ENCODE results near the gene CALM3.
A peak's percentile ranks its signal among the peaks of the same experiment; 100 is the strongest.

The CALM3 gene

DNA sequence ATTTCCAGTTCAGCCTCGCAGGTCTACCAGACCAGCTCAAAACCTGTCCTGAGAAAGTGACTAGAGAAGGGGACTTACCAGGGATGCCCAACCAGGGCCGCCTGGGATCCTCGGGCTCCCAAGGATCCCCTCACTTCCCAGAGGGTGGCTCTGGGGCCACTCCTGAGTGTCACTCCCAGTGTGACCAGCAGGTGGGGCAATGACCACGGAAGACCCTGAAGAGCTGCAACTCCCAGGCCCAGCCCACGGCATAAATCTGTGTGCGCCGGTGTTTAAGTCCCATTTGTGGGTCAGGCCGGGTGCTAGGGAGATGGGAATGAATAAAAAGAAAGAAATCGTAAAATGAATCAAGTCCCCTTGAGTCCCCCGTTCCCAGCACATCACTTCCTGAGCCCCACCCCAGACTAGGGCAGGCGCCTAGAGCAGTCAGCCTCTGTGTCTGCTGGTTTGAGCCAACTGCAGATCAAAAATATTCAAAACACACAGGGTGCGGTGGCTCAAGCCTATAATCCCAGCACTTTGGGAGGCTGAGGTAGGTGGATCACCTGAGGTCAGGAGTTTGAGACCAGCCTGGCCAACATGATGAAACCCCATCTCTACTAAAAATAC is 13.1 kb downstream of the CALM3 start:
- H3K36me3 Mint-ChIP-seq, result peaks cover 23% of the 10 kb centered on the region
- H3K27ac Mint-ChIP-seq, result peak overlapping the region; percentile 80
- no peaks in the 10 kb centered on the region for H3K27me3 Mint-ChIP-seq
- DNase-seq, result peak; percentile 87
- no peaks in the 10 kb centered on the region for H3K9me3 Mint-ChIP-seq
- H3K4me1 Mint-ChIP-seq, result peaks cover 79% of the 10 kb centered on the region
- H3K4me3 Mint-ChIP-seq, result no peak overlapping the region
- CTCF ChIA-PET, result interaction anchor here (0.6 to 8.9 kb wide), 16 partner anchors 9 to 140 kb away, joined by 3 to 147 read pairs (median 4); partner anchors contain the start of genes CALM3, DACT3 and PTGIR

DNA sequence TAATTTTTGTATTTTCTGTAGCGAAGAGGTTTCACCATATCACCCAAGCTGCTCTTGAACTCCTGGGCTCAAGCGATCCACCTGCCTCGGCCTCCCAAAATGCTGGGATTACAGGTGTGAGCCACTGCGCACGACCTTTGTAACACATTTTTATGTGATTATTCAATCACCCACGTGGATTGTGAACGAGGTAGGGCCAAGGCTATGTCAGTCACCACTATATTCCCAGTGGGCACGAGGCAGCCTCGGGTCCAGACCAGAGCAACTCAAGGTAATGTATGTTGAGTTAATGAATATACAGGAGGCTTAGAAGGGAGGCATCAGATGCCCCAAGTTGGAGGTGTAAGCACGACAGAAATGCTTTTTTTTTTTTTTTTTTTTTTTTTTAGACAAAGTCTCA is 14.8 kb downstream of the CALM3 start:
- H3K4me1 Mint-ChIP-seq, result peaks cover 79% of the 10 kb centered on the region
- peak overlapping the region; percentile 81 for H3K27ac Mint-ChIP-seq
- peaks cover 8% of the 10 kb centered on the region for H3K36me3 Mint-ChIP-seq
- H3K9me3 Mint-ChIP-seq, result no peaks in the 10 kb centered on the region
- no peaks in the 10 kb centered on the region for H3K27me3 Mint-ChIP-seq
- no peak for DNase-seq
- H3K4me3 Mint-ChIP-seq, result no peak overlapping the region
- CTCF ChIA-PET, result interaction anchor here (1.5 to 8.9 kb wide), 5 partner anchors 9 to 47 kb away, joined by 5 to 147 read pairs (median 8); partner anchors contain the start of genes CALM3, DACT3 and PTGIR

DNA sequence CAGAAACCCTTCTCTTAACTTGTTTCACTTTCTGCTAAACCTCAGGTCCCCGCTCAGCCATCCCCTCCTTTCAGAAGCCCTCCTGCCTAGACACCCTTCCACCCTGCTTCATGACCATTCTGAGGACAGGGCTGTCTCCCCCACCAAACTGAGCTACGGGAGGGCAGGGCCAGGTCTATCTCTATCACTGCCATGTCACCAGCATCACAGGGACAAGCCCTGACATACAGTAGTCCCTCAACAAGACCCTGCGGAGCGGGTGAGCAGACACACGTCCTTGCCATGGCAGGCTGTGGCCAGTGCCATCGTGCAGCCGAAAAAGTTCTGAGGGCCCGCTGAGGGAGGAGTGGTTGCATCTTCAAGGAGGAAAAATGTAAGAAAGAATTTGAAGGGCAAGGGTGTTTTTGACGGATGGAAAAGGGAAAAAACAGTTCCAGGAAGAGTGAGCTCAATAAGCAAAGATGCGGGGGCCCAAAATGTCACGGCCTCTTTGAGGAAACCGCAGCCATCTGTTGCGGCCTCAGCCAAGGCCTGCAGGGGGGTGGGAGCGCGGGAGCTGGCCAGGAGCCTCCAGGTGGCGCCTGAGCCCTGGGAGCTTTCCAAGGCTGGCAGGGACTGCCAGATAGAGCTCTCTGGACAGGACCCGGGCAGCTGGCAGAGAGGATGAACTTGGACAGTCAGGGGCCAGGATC is 15.6 kb downstream of the CALM3 start:
- no peaks in the 10 kb centered on the region for H3K27me3 Mint-ChIP-seq
- CTCF ChIA-PET, result interaction anchor here (1.2 to 8.9 kb wide), 7 partner anchors 10 to 94 kb away, joined by 3 to 147 read pairs (median 5); partner anchors contain the start of genes CALM3 and DACT3
- peaks cover 2% of the 10 kb centered on the region for H3K36me3 Mint-ChIP-seq
- peak overlapping the region; percentile 93 for H3K27ac Mint-ChIP-seq
- H3K9me3 Mint-ChIP-seq, result no peaks in the 10 kb centered on the region
- peak; percentile 65 for DNase-seq
- H3K4me3 Mint-ChIP-seq, result peak overlapping the region; percentile 16
- H3K4me1 Mint-ChIP-seq, result peaks cover 79% of the 10 kb centered on the region

DNA sequence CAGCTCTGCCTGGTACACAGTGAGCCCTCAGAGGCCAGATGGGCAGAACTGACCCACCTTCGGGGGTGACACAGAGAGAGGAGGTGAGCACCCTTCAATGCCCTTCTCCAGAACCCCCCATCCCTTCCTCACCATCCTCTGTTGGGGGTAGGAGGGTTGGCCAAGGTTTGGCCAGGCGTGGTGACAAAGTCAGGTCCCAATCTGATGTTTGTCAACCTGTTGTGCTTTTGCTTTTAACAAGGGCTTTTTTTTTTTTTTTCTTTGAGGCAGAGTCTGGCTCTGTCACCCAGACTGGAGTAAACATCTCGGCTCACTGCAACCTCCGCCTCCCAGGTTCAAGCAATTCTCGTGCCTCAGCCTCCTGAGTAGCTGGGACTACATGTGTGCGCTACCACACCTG is 16.5 kb downstream of the CALM3 start:
- Mint-ChIP-seq H3K9me3 (no peaks in the 10 kb centered on the region), H3K36me3 (no peaks in the 10 kb centered on the region), H3K27ac (peak overlapping the region; percentile 93), H3K4me1 (peaks cover 79% of the 10 kb centered on the region), H3K4me3 (no peak overlapping the region), H3K27me3 (no peaks in the 10 kb centered on the region)
- peak; percentile 42 for DNase-seq
- CTCF ChIA-PET, result interaction anchor here (1.1 to 8.9 kb wide), 9 partner anchors 11 to 95 kb away, joined by 3 to 147 read pairs (median 3); partner anchors contain the start of gene DACT3

DNA sequence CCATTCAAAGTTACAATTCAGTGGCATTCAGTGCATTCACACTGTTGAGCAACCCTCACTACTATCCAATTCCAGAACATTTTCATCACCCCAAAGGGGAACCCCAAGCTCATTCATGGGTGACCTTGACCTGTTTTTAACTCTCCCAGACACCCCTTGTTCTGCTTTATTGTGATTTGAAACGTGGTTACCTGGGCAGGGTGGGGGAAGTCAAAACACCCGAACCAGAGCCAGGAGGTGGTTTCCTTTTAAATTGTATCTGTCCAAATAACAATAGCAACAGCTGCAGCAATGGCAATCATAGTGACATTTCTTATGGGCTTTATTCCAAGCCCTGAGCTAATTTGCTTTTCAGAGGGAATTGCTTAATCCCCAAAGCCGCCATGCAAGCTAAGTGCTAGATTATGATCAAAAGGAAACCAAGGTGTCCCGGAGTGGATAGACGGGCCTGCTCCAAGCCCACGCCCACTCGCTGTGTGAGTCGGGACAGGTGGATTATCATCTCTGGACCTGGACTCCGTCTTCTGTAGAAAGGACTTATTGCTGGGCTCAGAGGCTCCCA is 17.6 kb downstream of the CALM3 start:
- DNase-seq, result peak; percentile 36
- peaks cover 76% of the 10 kb centered on the region for H3K4me1 Mint-ChIP-seq
- CTCF ChIA-PET, result interaction anchor here (0.7 to 1.4 kb wide), 3 partner anchors 10 to 44 kb away, joined by 3 to 5 read pairs (median 5); no protein-coding TSS in a partner anchor
- no peaks in the 10 kb centered on the region for H3K36me3 Mint-ChIP-seq
- H3K9me3 Mint-ChIP-seq, result no peaks in the 10 kb centered on the region
- H3K27me3 Mint-ChIP-seq, result no peaks in the 10 kb centered on the region
- H3K27ac Mint-ChIP-seq, result peak overlapping the region; percentile 90
- H3K4me3 Mint-ChIP-seq, result peak overlapping the region; percentile 26

DNA sequence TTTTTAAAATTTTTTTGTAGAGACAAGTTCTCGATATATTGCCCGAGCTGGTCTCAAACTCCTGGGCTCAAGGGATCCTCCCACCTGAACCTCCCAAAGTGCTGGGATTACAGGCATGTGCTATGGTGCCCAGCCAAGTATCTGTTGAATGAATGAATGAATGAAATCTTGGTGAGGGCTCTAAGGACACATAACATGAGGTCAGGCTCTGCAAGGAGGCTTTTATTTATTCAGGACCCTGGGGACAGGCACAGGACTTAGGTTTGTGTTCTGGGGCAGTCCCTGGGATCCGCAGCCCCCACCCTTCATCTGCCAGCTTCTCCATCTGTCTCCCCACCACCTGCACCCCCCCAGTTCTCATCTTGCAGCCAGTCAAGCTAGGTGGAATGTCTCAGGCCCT is 19.1 kb downstream of the CALM3 start:
- Mint-ChIP-seq H3K4me1 (peaks cover 79% of the 10 kb centered on the region), H3K27ac (peak overlapping the region; percentile 90), H3K27me3 (no peaks in the 10 kb centered on the region), H3K36me3 (peaks cover 2% of the 10 kb centered on the region), H3K9me3 (no peaks in the 10 kb centered on the region), H3K4me3 (peak overlapping the region; percentile 36)
- CTCF ChIA-PET, result interaction anchor here (0.7 to 2.5 kb wide), 5 partner anchors 13 to 108 kb away, joined by 3 to 17 read pairs (median 4); partner anchors contain the start of gene DACT3
- no peak for DNase-seq

DNA sequence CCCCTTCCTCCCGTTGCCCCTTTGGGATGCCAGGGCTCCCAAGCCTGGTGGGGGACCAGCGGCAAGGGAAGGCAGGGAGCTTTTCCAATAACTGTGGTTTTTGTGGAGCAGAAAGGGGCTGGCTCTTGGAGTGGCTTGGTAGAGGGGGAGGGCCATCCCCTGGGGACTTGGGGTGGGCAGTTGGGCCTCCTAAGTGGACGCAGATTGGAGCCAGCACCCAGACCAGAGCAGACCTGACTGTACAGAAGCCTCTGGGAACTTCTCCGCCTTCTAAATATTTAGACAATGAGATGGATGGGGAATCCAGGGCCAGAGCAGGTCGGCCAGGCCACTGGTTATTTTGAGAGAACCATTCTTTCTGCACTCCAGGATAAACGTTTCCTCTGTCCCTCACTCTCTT is 19.6 kb downstream of the CALM3 start:
- H3K27me3 Mint-ChIP-seq, result no peaks in the 10 kb centered on the region
- H3K36me3 Mint-ChIP-seq, result peaks cover 2% of the 10 kb centered on the region
- CTCF ChIA-PET, result interaction anchor here (1.0 to 2.5 kb wide), 5 partner anchors 8 to 108 kb away, joined by 4 to 17 read pairs (median 5); partner anchors contain the start of gene DACT3
- peak overlapping the region; percentile 36 for H3K4me3 Mint-ChIP-seq
- H3K27ac Mint-ChIP-seq, result peak overlapping the region; percentile 49
- peaks cover 81% of the 10 kb centered on the region for H3K4me1 Mint-ChIP-seq
- no peaks in the 10 kb centered on the region for H3K9me3 Mint-ChIP-seq
- DNase-seq, result no peak

DNA sequence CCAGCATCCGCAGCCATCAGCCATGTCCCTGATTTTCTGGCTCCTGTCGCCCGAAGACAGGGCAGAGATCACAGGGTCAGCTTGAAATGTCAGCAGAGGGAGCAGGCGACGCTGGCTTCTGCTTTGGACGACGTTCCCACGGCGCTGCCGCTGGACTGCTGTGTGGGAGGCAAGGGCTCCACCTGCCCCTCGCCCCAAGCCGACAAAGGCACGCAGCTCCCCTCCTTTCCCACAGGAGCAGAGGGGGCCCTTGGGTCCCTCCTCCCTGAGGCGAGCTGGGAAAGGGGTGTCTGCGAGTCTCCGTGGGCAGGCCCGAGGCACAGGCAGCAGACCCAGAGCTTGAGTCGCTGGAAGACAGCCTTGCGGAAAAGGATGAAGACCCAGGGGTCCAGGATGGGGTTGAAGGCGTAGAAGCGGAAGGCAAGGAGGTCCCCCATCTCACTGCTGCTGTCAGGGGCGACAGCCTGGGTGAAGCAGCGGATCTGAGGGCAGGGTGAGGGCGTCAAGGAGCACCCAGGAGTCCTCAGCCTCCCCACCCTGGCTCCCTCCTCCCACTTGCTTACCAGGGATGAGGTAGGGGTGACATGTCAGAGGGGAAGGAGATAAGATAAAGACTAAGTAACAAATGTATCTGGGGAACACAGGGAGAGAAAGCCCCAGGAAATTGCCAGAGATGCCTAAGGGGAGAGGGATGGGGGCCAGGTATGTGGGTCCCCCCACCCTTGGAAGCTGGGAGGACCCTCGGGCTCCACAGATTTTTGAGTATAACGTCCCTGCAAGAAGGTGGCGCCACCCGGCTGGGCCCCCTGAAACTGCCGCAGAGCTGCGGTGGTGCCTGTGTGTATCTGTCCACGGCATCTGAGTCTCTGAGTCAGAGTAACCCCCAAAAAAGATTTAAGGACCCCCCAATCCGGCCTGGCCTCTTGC is 20.3 kb downstream of the CALM3 start:
- H3K27ac Mint-ChIP-seq, result peak overlapping the region; percentile 77
- no peaks in the 10 kb centered on the region for H3K9me3 Mint-ChIP-seq
- peaks cover 78% of the 10 kb centered on the region for H3K4me1 Mint-ChIP-seq
- DNase-seq, result peak; percentile 30
- peaks cover 2% of the 10 kb centered on the region for H3K36me3 Mint-ChIP-seq
- H3K27me3 Mint-ChIP-seq, result no peaks in the 10 kb centered on the region
- CTCF ChIA-PET, result interaction anchor here (0.8 to 2.5 kb wide), 5 partner anchors 9 to 40 kb away, joined by 3 to 17 read pairs (median 7); partner anchors contain the start of gene DACT3
- H3K4me3 Mint-ChIP-seq, result peak overlapping the region; percentile 62

DNA sequence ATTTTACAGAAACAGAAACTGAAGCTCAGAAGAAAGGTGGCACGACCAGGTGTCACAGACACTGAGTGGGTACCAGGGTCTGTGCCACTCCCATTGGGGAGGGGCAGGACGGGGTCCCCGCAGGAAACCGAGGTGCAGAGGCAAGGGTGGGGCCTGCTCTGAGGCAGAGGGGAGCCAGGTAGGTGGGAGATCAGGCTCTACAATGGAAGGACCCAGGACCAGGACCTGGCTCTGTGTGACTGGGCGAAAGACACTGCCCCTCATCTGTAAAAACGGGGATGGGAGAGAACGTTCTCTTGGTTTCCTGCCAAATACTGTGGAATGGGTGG is 21.0 kb downstream of the CALM3 start:
- peak overlapping the region; percentile 62 for H3K4me3 Mint-ChIP-seq
- no peak for DNase-seq
- no peaks in the 10 kb centered on the region for H3K27me3 Mint-ChIP-seq
- peaks cover 2% of the 10 kb centered on the region for H3K36me3 Mint-ChIP-seq
- H3K9me3 Mint-ChIP-seq, result no peaks in the 10 kb centered on the region
- H3K27ac Mint-ChIP-seq, result peak overlapping the region; percentile 68
- CTCF ChIA-PET, result interaction anchor here (0.8 to 2.2 kb wide), 3 partner anchors 9 to 15 kb away, joined by 3 to 13 read pairs (median 7); no protein-coding TSS in a partner anchor
- H3K4me1 Mint-ChIP-seq, result peaks cover 72% of the 10 kb centered on the region

DNA sequence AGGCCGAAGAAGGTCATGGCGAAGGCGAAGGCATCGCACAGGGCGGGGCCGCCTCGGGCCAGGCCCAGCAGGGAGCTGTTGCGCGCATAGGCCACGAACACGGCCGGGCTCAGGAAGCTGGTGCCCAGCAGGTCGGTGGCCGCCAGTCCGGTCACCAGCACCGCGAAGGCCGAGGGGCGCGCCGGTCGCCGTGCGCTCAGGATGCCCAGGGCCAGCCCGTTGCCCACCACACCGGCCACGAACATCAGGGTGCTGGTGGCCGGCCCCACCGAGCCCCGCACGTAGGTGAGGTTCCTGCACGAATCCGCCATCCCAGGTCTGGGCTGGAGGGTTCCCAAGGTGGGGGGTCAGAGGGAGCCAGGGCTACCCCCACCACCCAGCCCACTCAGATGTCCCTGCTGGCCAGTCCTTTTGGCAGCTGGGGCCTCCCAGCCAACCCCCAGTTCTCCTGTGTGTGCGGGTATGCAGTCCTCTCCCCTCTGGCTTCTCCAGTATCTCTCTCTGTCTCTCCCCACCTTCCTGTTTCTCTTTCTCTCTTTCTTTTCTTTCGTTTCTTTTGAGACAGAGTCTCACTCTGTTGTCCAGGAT is 22.9 kb downstream of the CALM3 start:
- H3K27ac Mint-ChIP-seq, result peak overlapping the region; percentile 84
- peak overlapping the region; percentile 73 for H3K4me3 Mint-ChIP-seq

DNA sequence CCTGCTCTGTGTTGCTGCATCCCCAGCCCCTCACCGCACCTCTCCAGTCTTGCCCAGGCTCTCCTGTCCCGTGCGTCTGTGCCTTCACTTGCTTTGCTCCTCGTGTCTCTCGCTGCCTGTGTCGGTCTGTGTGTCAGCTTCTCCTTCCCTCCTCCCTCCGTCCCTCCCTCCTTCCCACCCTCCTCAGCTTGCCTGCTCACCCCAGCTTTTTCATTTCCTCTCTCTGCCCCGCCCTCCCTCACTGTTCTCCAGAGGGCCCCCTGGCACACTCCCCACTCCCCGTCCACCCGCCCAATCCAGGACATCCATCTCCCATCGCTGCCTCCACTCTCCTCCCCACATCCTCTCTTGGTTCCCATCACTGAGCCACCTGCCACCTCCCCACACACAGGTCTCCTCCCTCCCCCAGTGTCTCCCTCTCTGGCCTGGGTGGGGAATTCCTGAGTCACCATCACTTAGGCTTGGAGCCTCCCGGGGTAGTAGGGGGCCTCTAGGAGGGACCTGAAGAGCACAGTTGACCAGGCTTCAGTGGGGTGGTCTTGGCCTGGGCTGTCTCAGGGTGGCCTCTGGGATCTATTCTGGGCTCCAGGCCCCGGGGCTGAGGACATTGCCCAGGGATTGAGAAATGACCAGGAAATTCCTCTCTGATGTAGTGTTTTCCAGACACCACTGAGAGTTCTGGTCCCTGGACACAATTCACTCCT is 24.0 kb downstream of the CALM3 start, which contains the start of gene PTGIR:
PTGIR (minus strand) TSS at position 132 of the 704 bp plus-strand sequence. CDS start 864 bp downstream, outside the sequence.
- Mint-ChIP-seq H3K27me3 (peaks cover 4% of the 10 kb centered on the region), H3K4me1 (peaks cover 57% of the 10 kb centered on the region), H3K27ac (peak within 1 kb of the TSS; percentile 84), H3K9me3 (no peaks in the 10 kb centered on the region), H3K4me3 (peak within 1 kb of the TSS; percentile 73), H3K36me3 (peaks cover 2% of the 10 kb centered on the region)
- DNase-seq, result peak; percentile 52
- CTCF ChIA-PET, result interaction anchor here (2.8 kb wide), 1 partner anchor 11 kb away, joined by 15 read pairs; no protein-coding TSS in a partner anchor

More for the DNA sequence above, 22.9 kb downstream of the CALM3 start:
- peaks cover 2% of the 10 kb centered on the region for H3K36me3 Mint-ChIP-seq
- H3K9me3 Mint-ChIP-seq, result no peaks in the 10 kb centered on the region
- H3K4me1 Mint-ChIP-seq, result peaks cover 66% of the 10 kb centered on the region
- no peaks in the 10 kb centered on the region for H3K27me3 Mint-ChIP-seq
- CTCF ChIA-PET, result interaction anchor here (2.8 kb wide), 1 partner anchor 10 kb away, joined by 15 read pairs; no protein-coding TSS in a partner anchor
- DNase-seq, result no peak

DNA sequence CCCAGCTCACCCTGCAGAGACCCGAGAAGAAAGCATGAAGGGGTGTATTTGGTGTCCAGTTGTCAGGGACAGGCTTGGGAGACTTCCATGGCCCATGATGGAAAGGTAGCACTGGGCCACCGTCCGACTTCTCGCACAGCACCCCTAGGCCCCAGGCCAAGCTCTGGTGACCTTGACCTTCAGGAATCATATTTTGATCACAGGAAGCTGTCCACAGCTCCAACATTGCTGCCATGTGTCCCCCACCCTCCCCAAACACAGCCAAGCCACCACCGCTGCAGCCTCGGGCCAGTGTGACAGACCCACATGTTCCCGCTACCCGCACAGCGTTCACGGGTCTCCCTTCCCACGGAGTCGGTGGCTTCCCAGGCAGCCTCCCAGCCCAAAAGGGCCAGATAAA is 24.6 kb downstream of the CALM3 start:
- Mint-ChIP-seq H3K27ac (no peak overlapping the region), H3K9me3 (no peaks in the 10 kb centered on the region), H3K36me3 (peaks cover 2% of the 10 kb centered on the region), H3K27me3 (peaks cover 6% of the 10 kb centered on the region), H3K4me3 (no peak overlapping the region), H3K4me1 (peaks cover 50% of the 10 kb centered on the region)
- CTCF ChIA-PET, result interaction anchor here (2.8 kb wide), 1 partner anchor 11 kb away, joined by 15 read pairs; no protein-coding TSS in a partner anchor
- no peak for DNase-seq

Measured in activated naive CD4-positive, alpha-beta T cell treated with anti-CD3 and anti-CD28 coated beads, Interleukin-2, amount 10 ng/mL, durations not matched to agents 7 days and 5 days (primary cell).